Ectodermal cell (in vitro differentiated cells): Measurements from ENCODE around the gene EMC9.

Experiments
- H3K27ac ChIP-seq: 2 replicates; pipeline ENCODE4 v1.7.0; 2013; ENCODE audit warnings: mild to moderate bottlenecking, low read depth, low read length; ENCODE audit not compliant: insufficient read depth, poor library complexity, severe bottlenecking
- H3K27me3 ChIP-seq: 2 replicates; pipeline ENCODE4 v1.7.0; 2013; ENCODE audit warnings: mild to moderate bottlenecking, low read length; ENCODE audit not compliant: insufficient read depth, control insufficient read depth, poor library complexity, severe bottlenecking
- H3K36me3 ChIP-seq: one replicate; pipeline ENCODE4 v1.7.0; 2013; ENCODE audit warnings: low read length; ENCODE audit not compliant: control insufficient read depth, insufficient read depth
- H3K4me1 ChIP-seq: one replicate; pipeline ENCODE4 v1.7.0; 2013; ENCODE audit warnings: low read length; ENCODE audit not compliant: control insufficient read depth, insufficient read depth
- H3K4me3 ChIP-seq: 2 replicates; pipeline ENCODE4 v1.7.0; 2013; ENCODE audit warnings: low read depth, low read length, control low read depth; ENCODE audit not compliant: insufficient read depth
- H3K9me3 ChIP-seq: 2 replicates; pipeline ENCODE4 v1.7.0; 2013; ENCODE audit warnings: mild to moderate bottlenecking, low read length, moderate library complexity; ENCODE audit not compliant: control insufficient read depth
- WGBS, 2 experiments: methylation state at CpG; one replicate each; pipeline ENCODE4 v1.1.7; 2013; ENCODE audit warnings: missing lambda C conversion rate in 2 of 2; 5-methylcytosine and 5-hydroxymethylcytosine counted together

Gene EMC9

DNA sequence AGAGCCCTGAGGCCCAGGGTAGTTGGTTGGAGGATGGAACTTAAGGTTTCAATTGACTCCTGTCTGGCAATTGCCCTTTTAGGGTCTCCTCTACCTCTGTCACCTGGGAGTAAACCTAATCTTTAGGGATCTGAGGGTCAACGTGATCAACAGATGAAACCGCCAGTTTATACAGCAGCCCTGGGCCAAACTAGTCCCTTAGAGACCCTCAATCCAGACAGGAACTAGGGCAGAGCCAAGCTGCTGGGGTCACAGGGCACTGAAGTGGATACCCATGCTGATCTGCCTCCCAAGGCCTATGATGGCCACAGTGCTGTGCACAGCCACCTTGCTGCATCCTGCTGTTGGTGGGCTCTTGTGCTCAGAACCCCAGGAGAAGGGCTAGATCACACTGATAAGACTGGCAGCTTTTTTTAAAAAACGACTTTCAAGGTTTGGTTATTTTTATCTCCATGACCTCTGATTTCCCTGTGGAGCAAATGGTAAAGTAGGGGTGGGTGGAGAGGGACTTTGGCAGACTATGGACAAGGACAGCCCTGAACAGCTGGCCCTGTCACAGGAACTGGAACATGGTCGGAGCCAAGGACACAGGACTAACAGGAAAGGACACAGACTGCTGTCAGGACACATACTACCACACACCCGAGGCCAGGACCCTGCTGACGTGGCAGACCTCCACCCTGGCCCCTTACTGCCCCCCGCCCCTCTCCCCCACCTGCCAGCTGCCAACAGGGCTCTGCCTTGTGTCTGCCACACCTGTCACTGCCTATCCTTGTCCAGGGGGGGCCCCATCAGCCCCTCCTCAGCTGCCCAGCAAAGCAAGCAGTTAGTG, 10.5 kb downstream of the EMC9 start:
- H3K4me3 ChIP-seq, result no peak overlapping the region
- H3K36me3 ChIP-seq, result no peaks in the 10 kb centered on the region
- no peak overlapping the region for H3K27ac ChIP-seq
- 88 to 89% methylated on average over 7 of the region's 7 CpGs for WGBS, 2 experiments
- no peaks in the 10 kb centered on the region for H3K4me1 ChIP-seq
- peaks cover 5% of the 10 kb centered on the region for H3K27me3 ChIP-seq
- H3K9me3 ChIP-seq, result no peaks in the 10 kb centered on the region

DNA sequence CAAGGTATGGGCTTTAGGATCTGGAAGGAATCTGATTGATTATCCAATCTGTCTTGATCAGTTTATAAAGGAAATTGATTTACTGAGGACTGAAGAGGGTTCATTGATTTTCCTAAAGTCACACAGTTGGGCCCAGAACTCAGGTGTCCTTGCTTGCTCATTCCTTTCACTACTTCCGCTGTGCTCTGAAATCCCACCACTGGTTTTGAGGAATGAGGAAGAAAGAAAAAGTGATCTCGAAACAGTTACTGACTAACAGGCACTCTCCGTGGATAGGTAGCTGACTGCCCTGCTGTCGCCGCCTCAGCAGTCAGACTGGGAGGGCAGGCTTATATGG, 11.0 kb downstream of the EMC9 start, which contains the start of gene FITM1:
Gene FITM1, plus strand, starts transcription at position 280 of the 337 bp plus-strand sequence. CDS start 905 bp downstream, outside the sequence.
- Histone ChIP-seq H3K9me3 (no peaks in the 10 kb centered on the region), H3K4me1 (no peaks in the 10 kb centered on the region), H3K27ac (no peak within 1 kb of the TSS), H3K27me3 (peaks cover 4% of the 10 kb centered on the region), H3K36me3 (no peaks in the 10 kb centered on the region), H3K4me3 (no peak within 1 kb of the TSS)
- 92 to 95% methylated on average over 5 of the region's 5 CpGs for WGBS, 2 experiments

DNA sequence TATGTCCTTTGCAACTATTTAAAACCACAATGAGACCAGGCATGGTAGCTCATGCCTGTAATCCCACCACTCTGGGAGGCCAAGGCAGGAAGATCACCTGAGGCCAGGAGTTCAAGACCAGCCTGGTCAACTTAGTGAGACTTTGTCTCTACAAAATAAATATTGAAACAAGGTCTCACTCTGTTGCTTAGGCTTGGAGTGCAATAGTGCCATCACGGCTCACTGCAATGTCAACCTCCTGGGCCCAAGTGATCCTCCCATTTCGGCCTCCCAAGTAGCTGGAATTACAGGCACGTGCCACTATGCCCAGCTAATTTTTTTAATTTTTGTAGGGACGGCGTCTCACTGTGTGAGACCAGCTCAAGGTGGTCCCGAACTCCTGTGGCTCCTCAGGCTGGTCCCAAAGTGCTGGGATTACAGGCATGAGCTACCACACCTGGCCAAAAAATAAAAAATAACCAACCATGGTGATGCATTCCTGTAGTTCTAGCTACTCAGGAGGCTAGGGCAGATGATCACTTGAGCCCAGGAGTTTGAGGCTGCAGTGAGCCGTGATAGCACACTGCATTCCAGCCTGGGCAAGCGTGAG, 11.9 kb downstream of the EMC9 start:
- 88 to 94% methylated on average over 8 of the region's 8 CpGs for WGBS, 2 experiments
- Histone ChIP-seq H3K27me3 (no peaks in the 10 kb centered on the region), H3K4me1 (no peaks in the 10 kb centered on the region), H3K9me3 (no peaks in the 10 kb centered on the region), H3K4me3 (no peak overlapping the region), H3K36me3 (no peaks in the 10 kb centered on the region), H3K27ac (no peak overlapping the region)

DNA sequence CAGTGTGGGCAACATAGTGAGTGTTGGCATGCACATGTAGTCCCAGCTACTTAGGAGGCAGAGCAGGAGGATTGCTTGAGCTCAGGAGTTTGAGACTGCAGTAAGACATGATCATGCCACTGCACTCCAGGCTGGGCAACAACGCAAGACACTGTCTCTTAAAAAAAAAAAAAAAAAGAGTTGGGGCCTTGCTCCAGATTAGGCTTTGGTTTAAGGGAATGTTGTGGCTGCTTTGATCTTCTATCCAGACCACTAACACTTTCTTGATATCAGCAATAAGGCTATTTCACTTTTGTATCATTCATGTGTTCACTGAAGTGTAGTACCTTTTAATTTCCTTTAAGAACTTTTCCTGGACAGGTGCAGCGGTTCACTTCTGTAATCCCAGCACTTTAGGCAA, 13.7 kb downstream of the EMC9 start:
- 95% methylated on average over 2 of the region's 2 CpGs for WGBS, 2 experiments
- no peaks in the 10 kb centered on the region for H3K27me3 ChIP-seq
- H3K36me3 ChIP-seq, result peaks cover 2% of the 10 kb centered on the region
- no peak overlapping the region for H3K4me3 ChIP-seq
- no peak overlapping the region for H3K27ac ChIP-seq
- H3K4me1 ChIP-seq, result no peaks in the 10 kb centered on the region
- no peaks in the 10 kb centered on the region for H3K9me3 ChIP-seq

DNA sequence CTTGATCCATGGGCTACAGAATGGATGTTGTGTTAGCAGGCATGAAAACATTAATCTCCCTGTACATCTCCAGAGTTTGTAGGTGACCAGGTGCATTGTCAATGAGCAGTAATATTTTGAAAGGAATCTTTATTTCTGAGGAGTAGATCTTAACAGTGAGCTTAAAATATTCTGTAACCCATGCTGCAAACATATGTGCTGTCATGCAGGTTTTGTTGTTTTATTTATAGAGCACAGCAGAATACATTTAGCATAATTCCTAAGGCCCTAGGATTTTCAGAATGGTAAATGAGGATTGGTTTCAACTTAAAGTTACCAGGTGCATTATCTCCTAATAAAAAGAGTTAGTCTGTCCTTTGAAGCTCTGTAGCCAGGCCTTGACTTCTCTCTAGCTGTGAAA, 14.5 kb downstream of the EMC9 start:
- Histone ChIP-seq H3K4me1 (no peaks in the 10 kb centered on the region), H3K27ac (no peak overlapping the region), H3K4me3 (no peak overlapping the region), H3K27me3 (no peaks in the 10 kb centered on the region), H3K36me3 (peaks cover 6% of the 10 kb centered on the region), H3K9me3 (no peaks in the 10 kb centered on the region)

DNA sequence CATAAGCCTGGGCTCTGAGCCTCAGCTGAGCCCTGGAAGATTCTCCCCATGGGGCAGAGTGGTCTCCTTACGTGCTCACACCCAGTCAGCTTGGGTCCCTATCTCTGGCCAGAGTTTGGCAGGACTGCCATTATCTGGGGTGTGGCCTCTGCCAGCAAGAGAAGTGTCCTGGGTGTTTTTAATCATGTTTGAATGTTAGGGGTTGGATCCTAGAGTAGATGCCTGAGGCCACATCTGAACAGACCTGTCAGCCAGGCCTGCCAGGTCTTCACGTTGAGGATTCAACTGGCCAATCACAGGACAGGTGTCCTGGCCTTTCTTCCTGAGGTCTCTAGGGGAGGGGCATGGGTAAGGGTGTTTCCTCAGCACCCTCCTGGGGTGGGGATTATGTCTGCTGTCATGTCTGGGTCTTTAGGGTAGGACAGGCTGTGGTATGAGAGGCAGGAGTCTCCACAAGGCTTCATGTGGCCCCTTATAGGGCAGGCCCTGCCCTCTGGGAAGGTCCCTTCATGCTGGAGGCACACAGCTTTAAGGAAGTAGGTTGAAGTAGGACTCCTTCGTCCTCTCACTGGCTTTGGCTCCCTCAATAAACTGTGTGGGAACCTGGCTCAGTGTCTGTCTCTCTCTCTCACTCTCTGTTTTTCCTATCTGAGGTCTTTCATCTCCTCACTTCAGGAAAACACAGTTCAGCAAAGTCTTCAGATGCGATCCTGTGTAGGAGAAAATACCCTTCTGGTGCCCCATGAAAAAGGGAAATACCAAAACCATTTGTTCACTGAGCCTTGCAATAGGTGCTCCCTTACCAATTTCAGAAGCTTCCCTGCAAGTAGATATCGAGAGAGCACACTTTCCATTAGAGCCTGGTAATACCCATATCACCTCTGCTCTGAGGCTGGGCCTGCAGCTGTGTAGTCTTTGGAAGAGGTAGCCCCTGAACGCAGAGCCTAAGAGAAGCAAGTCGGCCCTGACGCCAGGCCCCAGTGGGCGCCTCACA, 17.7 kb downstream of the EMC9 start:
- 89 to 93% methylated on average over 9 of the region's 9 CpGs for WGBS, 2 experiments
- Histone ChIP-seq H3K4me3 (no peak overlapping the region), H3K27me3 (no peaks in the 10 kb centered on the region), H3K4me1 (no peaks in the 10 kb centered on the region), H3K27ac (no peak overlapping the region), H3K9me3 (no peaks in the 10 kb centered on the region), H3K36me3 (peaks cover 22% of the 10 kb centered on the region)

DNA sequence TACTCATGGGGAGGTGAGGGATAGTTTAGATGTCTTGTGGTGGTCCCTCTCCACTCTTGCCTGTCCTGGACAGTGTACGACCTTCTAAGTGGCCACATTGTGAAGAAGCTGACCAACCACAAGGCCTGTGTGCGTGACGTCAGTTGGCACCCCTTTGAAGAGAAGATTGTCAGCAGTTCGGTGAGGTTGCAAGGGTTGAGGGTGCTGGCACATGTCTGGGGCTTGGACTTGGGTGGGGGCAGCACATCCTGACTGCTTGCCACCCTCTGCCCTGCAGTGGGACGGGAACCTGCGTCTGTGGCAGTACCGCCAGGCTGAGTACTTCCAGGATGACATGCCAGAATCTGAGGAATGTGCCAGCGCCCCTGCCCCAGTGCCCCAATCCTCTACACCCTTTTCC, 18.5 kb downstream of the EMC9 start:
- H3K4me3 ChIP-seq, result no peak overlapping the region
- H3K4me1 ChIP-seq, result no peaks in the 10 kb centered on the region
- H3K27ac ChIP-seq, result no peak overlapping the region
- H3K36me3 ChIP-seq, result peaks cover 29% of the 10 kb centered on the region
- no peaks in the 10 kb centered on the region for H3K9me3 ChIP-seq
- no peaks in the 10 kb centered on the region for H3K27me3 ChIP-seq
- 94 to 96% methylated on average over 8 of the region's 8 CpGs for WGBS, 2 experiments

DNA sequence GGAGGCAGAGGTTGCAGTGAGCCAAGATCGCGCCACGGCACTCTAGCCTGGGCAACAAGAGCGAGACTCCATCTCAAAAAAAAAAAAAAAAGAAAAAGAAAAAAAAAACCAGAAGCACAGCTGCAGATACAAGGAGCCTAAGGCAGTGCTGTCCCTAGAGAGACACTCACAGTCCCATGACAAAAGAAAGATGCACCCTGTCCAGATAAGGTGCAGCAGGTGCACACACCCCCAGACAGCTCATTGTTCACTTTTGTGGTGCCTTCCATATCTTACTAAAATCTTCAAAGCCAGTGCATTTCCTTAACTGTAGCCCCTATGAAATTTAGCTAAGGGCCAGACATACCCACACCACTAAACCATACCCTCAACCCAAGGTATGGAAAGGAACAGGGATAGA, 19.0 kb downstream of the EMC9 start:
- Histone ChIP-seq H3K27me3 (no peaks in the 10 kb centered on the region), H3K4me1 (no peaks in the 10 kb centered on the region), H3K9me3 (no peaks in the 10 kb centered on the region), H3K4me3 (no peak overlapping the region), H3K36me3 (peaks cover 33% of the 10 kb centered on the region), H3K27ac (no peak overlapping the region)
- 90 to 97% methylated on average over 4 of the region's 4 CpGs for WGBS, 2 experiments

DNA sequence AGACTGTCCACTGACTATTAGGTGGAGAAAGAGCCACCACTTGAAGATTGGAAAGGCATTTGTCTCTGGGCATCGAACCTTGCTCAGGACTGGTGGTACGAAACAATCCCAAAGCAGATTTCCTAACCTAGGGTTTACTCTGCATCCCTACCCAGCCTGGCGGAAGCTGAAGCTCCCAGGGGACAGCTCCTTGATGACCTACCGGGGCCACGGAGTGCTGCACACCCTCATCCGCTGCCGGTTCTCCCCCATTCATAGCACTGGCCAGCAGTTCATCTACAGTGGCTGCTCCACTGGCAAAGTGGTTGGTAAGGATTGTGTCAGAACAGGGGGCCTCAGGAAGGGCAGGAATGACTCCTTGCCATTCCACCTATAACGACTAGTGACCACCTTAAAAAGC, 20.2 kb downstream of the EMC9 start:
- Histone ChIP-seq H3K36me3 (peaks cover 38% of the 10 kb centered on the region), H3K4me3 (no peak overlapping the region), H3K27me3 (no peaks in the 10 kb centered on the region), H3K4me1 (no peaks in the 10 kb centered on the region), H3K27ac (no peak overlapping the region), H3K9me3 (no peaks in the 10 kb centered on the region)
- WGBS, 2 experiments, result 93% methylated on average over 8 of the region's 8 CpGs

DNA sequence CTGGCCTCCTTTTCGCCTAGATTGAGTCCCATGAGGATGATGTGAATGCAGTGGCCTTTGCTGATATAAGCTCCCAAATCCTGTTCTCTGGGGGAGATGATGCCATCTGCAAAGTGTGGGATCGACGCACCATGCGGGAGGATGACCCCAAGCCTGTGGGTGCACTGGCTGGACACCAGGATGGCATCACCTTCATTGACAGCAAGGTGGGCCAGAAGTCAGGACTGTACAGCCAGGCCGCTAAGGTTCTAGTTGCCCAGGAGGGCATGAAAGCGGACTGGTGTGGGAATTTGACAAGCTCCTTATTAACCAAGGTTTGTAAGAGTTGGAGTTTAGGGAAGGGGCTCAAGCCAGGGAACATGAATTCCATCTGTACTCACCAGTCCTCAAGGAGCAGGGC, 21.7 kb downstream of the EMC9 start:
- H3K36me3 ChIP-seq, result peaks cover 38% of the 10 kb centered on the region
- H3K27me3 ChIP-seq, result no peaks in the 10 kb centered on the region
- WGBS, 2 experiments, result 95 to 98% methylated on average over 6 of the region's 6 CpGs
- no peak overlapping the region for H3K27ac ChIP-seq
- no peak overlapping the region for H3K4me3 ChIP-seq
- no peaks in the 10 kb centered on the region for H3K4me1 ChIP-seq
- no peaks in the 10 kb centered on the region for H3K9me3 ChIP-seq
